ENCODE measurements around the gene HPD.

HPD gene

DNA sequence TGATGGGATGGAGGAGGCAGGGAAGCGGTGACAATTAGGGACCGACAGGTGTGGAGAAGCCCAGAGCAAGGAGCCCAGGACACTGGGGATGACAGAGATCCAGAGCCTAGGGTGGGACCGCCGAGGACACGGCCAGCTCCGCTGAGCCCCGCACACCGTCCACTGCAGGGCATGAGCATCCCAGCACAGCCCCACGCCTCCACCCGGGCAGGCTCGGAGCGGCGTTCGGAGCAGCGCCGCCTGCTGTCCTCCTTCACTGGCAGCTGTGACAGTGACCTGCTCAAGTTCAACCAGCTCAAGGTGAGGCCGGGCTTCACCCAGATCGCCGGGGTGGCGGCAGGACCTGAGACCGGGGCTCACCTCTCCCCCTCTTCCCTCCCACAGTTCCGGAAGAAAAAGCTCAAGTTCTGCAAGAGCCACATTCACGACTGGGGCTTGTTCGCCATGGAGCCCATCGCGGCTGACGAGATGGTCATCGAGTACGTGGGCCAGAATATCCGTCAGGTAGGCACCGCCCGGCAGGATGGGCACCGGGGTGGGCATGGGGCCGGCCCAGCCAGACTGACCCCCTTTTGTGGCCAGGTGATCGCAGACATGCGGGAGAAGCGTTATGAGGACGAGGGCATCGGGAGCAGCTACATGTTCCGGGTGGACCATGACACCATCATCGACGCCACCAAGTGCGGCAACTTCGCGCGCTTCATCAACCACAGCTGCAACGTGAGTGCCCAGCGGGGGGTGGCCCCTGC lies 31.1 kb downstream of the HPD start:
- DNase-seq = no peak

GRCh38 chr12:121826318-121827150 lies 32.1 kb downstream of the HPD start:
- DNase-seq = no peak

DNA sequence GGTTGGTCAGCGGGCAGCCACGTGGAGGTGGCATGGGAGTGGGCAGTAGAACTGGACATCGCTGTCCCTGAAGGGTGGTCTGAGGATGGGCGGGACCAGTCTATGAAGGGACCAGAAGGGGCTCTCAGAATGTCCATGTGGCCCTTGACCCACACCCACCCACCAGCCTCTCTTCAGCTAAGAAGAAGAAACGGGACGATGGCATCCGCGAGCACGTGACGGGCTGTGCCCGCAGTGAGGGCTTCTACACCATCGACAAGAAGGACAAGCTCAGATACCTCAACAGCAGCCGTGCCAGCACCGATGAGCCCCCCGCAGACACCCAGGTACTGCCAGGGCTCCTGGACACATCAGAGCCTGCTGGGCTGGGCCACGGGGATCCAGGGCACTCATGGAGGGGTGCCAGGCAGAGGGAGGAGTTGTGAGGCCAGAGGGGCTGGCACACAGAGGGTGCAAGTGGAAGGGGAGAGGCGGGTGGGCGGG lies 33.6 kb downstream of the HPD start:
- DNase-seq = no peak

GRCh38 chr12:121823727-121824115 lies 34.9 kb downstream of the HPD start:
- DNase-seq = no peak

GRCh38 chr12:121823101-121823726 lies 35.4 kb downstream of the HPD start:
- DNase-seq = no peak

DNA sequence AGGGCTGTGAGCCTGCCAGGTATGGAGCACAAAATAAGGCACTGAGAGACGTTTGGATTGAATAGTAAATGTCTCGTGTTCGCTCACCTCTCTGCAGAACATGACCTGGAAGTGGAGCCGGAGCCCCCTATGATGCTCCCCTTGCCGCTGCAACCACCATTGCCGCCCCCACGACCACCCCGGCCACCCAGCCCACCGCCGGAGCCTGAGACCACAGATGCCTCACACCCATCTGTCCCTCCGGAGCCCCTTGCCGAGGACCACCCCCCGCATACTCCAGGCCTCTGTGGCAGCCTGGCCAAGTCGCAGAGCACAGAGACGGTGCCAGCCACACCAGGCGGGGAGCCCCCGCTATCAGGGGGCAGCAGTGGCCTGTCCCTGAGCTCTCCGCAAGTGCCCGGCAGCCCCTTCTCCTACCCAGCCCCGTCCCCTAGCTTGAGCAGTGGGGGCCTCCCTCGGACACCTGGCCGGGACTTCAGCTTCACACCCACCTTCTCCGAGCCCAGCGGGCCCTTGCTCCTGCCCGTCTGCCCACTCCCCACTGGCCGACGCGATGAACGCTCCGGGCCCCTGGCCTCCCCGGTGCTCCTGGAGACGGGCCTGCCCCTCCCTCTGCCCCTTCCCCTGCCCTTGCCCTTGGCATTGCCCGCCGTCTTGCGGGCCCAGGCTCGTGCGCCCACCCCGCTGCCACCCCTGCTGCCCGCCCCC lies 36.1 kb downstream of the HPD start:
- no peak for DNase-seq

DNA sequence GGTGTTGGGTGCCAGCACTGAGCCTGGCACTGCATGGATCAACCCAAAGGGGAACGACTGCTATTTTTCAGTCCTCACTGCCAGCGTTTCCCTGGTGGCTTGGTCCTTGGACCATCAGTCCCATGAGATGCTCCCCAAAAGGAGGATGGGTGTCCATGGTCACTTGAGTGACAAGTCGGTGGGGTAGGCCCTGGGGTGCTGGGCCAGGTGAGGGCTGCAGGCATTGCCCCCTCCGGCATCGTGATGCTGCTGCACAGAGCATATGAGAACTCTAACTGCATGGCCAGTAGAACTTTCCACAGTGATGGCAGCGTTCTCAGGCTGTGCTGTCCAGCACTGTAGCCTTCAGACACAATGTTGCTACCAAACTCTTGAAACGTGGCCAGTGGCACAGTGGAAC lies 38.6 kb downstream of the HPD start:
- no peak for DNase-seq

GRCh38 chr12:121819212-121819949 lies 39.3 kb downstream of the HPD start:
- no peak for DNase-seq

DNA sequence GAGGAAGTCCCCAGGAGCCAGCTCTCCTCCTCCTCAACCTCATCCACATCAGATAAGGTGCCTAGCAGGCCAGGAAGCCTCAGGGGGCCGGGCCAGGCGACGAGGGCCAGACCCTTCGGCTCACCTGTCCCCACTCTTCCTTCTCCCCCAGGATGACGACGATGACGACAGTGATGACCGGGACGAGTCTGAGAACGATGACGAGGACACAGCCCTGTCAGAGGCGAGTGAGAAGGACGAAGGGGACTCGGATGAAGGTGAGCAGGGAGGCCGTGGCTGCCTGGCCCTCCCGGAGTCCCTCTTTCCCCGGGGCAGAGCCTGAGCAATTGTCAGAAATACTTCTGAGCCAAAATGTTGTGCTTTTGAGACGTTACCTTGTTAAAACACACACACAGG lies 41.0 kb downstream of the HPD start:
- no peak for DNase-seq

DNA sequence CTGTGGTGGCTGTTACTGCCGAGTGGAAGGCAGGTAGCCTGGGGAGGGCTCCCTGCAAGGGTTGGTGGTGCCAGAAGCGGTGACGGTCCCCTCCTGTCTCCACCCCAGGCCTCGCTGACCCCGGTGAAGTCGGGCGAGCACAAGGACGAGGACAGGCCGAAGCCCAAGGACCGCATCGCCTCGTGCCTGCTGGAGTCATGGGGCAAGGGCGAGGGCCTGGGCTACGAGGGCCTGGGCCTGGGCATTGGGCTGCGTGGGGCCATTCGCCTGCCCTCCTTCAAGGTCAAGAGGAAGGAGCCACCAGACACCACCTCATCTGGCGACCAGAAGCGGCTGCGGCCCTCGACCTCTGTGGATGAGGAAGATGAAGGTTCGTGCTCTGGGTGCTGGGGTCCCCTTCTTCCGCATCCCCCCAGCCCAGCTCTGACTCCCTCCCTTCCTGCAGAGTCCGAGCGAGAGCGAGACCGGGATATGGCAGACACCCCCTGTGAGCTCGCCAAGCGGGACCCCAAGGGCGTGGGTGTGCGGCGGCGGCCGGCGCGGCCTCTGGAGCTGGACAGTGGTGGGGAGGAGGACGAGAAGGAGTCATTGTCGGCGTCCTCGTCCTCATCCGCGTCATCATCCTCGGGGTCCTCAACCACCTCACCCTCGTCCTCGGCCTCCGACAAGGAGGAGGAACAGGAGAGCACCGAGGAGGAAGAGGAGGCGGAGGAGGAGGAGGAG lies 41.6 kb downstream of the HPD start:
- no peak for DNase-seq

- DNase-seq = no peak
Measured at GRCh38 chr12:121815263-121815662, 43.4 kb downstream of the HPD start.

DNA sequence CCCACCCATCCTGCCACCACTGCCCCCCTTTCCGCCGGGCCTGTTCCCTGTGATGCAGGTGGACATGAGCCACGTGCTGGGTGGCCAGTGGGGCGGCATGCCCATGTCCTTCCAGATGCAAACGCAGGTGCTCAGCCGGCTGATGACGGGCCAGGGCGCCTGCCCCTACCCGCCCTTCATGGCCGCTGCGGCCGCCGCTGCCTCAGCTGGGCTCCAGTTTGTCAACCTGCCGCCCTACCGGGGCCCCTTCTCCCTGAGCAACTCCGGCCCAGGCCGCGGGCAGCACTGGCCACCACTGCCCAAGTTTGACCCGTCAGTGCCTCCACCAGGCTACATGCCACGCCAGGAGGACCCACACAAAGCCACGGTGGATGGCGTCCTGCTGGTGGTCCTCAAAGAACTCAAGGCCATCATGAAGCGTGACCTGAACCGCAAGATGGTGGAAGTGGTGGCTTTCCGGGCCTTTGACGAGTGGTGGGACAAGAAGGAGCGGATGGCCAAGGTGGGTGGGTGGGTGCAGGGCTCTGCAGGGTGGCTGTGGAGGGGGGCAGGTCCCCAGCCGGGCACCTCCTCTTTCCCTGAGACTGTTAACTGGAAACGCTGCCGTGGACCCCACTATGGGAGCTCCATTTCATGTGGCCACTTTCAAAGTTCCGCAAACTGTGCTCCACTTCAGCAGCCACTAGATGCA lies 44.1 kb downstream of the HPD start:
- DNase-seq = no peak

DNA sequence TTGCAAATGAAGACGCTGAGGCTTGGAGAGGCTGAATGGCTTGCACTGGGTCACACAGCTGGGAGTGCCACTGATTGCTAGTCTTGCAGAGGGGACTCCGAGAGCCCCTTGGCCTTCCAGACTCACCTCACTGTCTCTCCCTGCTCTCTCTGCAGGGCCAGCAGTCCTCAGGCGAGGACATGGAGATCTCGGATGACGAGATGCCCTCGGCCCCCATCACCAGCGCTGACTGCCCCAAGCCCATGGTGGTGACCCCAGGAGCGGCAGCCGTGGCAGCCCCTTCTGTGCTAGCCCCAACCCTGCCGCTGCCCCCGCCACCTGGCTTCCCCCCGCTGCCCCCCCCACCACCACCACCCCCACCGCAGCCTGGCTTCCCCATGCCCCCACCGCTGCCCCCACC lies 44.7 kb downstream of the HPD start:
- no peak for DNase-seq

- DNase-seq = no peak
Measured at GRCh38 chr12:121812921-121813896, 45.5 kb downstream of the HPD start.

GRCh38 chr12:121812320-121812871 lies 46.3 kb downstream of the HPD start:
- peak; percentile 80 for DNase-seq

DNA sequence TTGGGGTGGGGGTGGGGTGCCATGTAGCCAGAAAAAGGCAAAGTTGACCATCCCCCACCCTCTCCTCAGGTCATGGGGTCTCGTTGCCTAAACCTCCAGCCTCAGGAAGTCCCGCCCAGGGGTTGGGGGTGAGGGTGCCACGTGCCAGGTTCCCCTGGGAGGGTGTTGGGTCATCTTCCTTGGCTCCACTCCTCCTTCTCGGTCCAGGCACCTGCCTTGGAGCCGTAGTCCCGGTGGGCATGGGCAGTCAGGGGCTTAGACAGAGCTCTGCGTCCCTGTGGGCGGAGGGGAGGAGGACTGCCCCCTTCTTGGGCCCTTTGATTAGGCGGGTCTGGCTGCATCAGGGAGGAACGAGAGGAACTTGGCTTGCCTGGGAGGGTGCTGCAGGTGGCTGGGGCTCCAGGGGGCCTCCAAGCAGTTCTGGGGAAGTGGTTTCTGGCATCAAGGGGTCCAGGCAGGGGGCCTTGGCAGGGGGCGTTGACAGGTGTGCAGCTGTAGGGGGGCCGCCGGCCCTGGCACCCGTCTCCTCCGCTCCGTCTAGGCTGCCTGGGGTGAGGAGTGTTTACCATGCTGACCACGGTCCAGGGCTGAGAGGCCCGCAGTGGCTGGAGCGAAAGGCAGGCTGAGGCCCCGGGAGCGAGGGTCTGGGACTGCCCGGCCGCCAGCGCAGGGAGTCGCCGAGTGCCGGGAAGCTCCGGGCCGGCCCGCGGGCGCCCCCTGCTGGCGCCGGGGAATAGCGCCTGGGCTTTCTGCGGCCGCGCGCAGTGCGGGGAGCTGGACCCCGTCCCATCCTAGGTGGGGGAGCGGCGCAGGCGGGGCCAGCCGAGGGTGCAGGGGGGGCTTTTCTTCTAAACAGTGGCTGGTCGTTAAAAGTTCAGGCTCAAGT lies 47.0 kb downstream of the HPD start:
- peak; percentile 85 for DNase-seq

GRCh38 chr12:121810833-121811433 lies 47.7 kb downstream of the HPD start:
- no peak for DNase-seq
